Measurements from ENCODE around the gene AQP3. TPM values are rescaled to one million over a fixed set of nuclear protein-coding genes. Genes with fewer than 3 reads are reported as not detected.

Gene AQP3
- total and polyA plus RNA-seq, 9 of the 15 experiments (the other 6 are each of a cell fraction or from before 2014, with no cell fraction given), result 4.2 to 31.5 (median 17.6) TPM

- TF ChIP-seq ZNF609 (CRISPR knock-in tag; IDR thresholded peaks at IDR 0.05; ENCODE audit: borderline replicate concordance) (no peak), JUND (IDR thresholded peaks at IDR 0.05; ENCODE audit: borderline replicate concordance, low read depth, low read length) (peak; percentile 91), JUND (tag; IDR thresholded peaks at IDR 0.05; ENCODE audit: borderline replicate concordance, low read depth, low read length) (peak; percentile 89; the same call in 2 of the 3 replicates), ZBTB33 (CRISPR knock-in tag; IDR thresholded peaks at IDR 0.05) (no peak), KAT7 (CRISPR knock-in tag; IDR thresholded peaks at IDR 0.05; ENCODE audit: borderline replicate concordance) (no peak), RHOXF2B (CRISPR knock-in tag; conservative IDR thresholded peaks at IDR 0.05) (no peak), SP1 (CRISPR knock-in tag; IDR thresholded peaks at IDR 0.05) (no peak), BRF1 (IDR thresholded peaks at IDR 0.05; ENCODE audit: borderline replicate concordance, extremely low read depth, insufficient read length) (no peak), LCOR (CRISPR knock-in tag; IDR thresholded peaks at IDR 0.05) (no peak), STAT5A (IDR thresholded peaks at IDR 0.05; ENCODE audit: borderline replicate concordance, low read length) (no peak), GABPB2 (CRISPR knock-in tag; conservative IDR thresholded peaks at IDR 0.05) (no peak), ZBTB2 (IDR thresholded peaks at IDR 0.05) (no peak), NCOR1 (IDR thresholded peaks at IDR 0.05) (peak; percentile 59), PHB2 (IDR thresholded peaks at IDR 0.05; ENCODE audit: low read depth) (no peak), ZNF282 (CRISPR knock-in tag; IDR thresholded peaks at IDR 0.05) (no peak), ZSCAN32 (CRISPR knock-in tag; IDR thresholded peaks at IDR 0.05) (no peak)
Measured at GRCh38 chr9:33446946-33447798, at the start of gene AQP3 (continued).

Measured in K562 (cell line).